ENCODE results near the gene UBTD1.
"Not testable (repeated sequence)": the region's sequence is repeated elsewhere in the genome, so short reads cannot be mapped to it uniquely, and the experiment has no call there.

Gene UBTD1

DNA sequence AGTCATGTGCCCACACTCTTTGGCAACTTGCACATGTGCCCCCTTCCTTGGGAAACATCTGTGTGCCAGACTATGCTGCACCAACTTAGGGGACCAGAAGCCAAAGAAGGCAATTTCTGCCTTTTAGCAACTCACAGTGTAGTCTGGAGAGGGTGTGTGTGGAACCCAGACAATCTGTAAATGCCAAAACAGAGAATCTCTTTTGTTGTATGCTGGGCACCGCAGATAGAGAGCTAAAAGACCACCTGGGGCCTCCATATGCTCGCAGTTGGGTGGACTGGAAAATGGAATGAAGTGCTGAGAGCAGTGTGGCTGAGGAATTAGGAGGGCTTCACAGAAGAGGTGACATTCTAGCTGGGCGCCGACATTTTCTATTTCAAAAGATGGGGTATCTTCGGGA, 26.4 kb downstream of the UBTD1 start:
- no peak for DNase-seq (ENCODE audit: low read depth)
- H3K4me3 ChIP-seq (ENCODE audit: low read depth, low read length) = no peak overlapping the region
- TF ChIP-seq MYC (IDR thresholded peaks at IDR 0.05; ENCODE audit: low read depth, low read length) (no peak), POLR2A (IDR thresholded peaks at IDR 0.05; ENCODE audit: extremely low read depth, insufficient read length) (no peak), MAX (IDR thresholded peaks at IDR 0.05; ENCODE audit: low read depth, low read length) (no peak)
- TF ChIP-seq, protein P1, sequence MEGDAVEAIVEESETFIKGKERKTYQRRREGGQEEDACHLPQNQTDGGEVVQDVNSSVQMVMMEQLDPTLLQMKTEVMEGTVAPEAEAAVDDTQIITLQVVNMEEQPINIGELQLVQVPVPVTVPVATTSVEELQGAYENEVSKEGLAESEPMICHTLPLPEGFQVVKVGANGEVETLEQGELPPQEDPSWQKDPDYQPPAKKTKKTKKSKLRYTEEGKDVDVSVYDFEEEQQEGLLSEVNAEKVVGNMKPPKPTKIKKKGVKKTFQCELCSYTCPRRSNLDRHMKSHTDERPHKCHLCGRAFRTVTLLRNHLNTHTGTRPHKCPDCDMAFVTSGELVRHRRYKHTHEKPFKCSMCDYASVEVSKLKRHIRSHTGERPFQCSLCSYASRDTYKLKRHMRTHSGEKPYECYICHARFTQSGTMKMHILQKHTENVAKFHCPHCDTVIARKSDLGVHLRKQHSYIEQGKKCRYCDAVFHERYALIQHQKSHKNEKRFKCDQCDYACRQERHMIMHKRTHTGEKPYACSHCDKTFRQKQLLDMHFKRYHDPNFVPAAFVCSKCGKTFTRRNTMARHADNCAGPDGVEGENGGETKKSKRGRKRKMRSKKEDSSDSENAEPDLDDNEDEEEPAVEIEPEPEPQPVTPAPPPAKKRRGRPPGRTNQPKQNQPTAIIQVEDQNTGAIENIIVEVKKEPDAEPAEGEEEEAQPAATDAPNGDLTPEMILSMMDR (IDR thresholded peaks at IDR 0.05; ENCODE audit: low read depth, low read length) = no peak

- TF ChIP-seq POLR2A (IDR thresholded peaks at IDR 0.05; ENCODE audit: extremely low read depth, insufficient read length) = no peak
- TF ChIP-seq MYC (IDR thresholded peaks at IDR 0.05; ENCODE audit: low read depth, low read length) = no peak
- TF ChIP-seq MAX (IDR thresholded peaks at IDR 0.05; ENCODE audit: low read depth, low read length) = no peak
- TF ChIP-seq, protein P1 (IDR thresholded peaks at IDR 0.05; ENCODE audit: low read depth, low read length) = no peak
- no peak overlapping the region for H3K4me3 ChIP-seq (ENCODE audit: low read depth, low read length)
- no peak for DNase-seq (ENCODE audit: low read depth)
Measured at GRCh38 chr10:97525683-97526110, 27.0 kb downstream of the UBTD1 start.

DNA sequence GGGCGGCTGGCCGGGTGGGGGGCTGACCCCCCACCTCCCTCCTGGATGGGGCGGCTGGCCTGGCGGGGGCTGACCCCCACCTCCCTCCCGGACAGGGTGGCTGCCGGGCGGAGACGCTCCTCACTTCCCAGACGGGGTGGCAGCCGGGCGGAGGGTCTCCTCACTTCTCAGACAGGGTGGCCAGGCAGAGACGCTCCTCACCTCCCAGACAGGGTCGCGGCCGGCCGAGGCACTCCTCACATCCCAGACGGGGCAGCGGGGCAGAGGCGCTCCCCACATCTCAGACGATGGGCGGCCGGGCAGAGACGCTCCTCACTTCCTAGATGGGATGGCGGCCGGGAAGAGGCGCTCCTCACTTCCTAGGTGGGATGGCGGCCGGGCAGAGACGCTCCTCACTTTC, 30.2 kb downstream of the UBTD1 start:
- not testable (repeated sequence) for DNase-seq (ENCODE audit: low read depth); H3K4me3 ChIP-seq (ENCODE audit: low read depth, low read length)

- DNase-seq (ENCODE audit: low read depth) = no peak
- TF ChIP-seq, protein P1 (IDR thresholded peaks at IDR 0.05; ENCODE audit: low read depth, low read length) = no peak
- TF ChIP-seq MYC (IDR thresholded peaks at IDR 0.05; ENCODE audit: low read depth, low read length) = no peak
- no peak for TF ChIP-seq POLR2A (IDR thresholded peaks at IDR 0.05; ENCODE audit: extremely low read depth, insufficient read length)
- TF ChIP-seq MAX (IDR thresholded peaks at IDR 0.05; ENCODE audit: low read depth, low read length) = no peak
- no peak overlapping the region for H3K4me3 ChIP-seq (ENCODE audit: low read depth, low read length)
Measured at GRCh38 chr10:97529685-97530465, 31.2 kb downstream of the UBTD1 start.

GRCh38 chr10:97531401-97531986, 32.8 kb downstream of the UBTD1 start:
- no peak for TF ChIP-seq POLR2A (IDR thresholded peaks at IDR 0.05; ENCODE audit: extremely low read depth, insufficient read length)
- TF ChIP-seq MYC (IDR thresholded peaks at IDR 0.05; ENCODE audit: low read depth, low read length) = no peak
- TF ChIP-seq MAX (IDR thresholded peaks at IDR 0.05; ENCODE audit: low read depth, low read length) = no peak
- TF ChIP-seq, protein P1 (IDR thresholded peaks at IDR 0.05; ENCODE audit: low read depth, low read length) = no peak
- no peak overlapping the region for H3K4me3 ChIP-seq (ENCODE audit: low read depth, low read length)
- DNase-seq (ENCODE audit: low read depth) = no peak

- no peak overlapping the region for H3K4me3 ChIP-seq (ENCODE audit: low read depth, low read length)
- TF ChIP-seq MAX (IDR thresholded peaks at IDR 0.05; ENCODE audit: low read depth, low read length) (no peak), POLR2A (IDR thresholded peaks at IDR 0.05; ENCODE audit: extremely low read depth, insufficient read length) (no peak), MYC (IDR thresholded peaks at IDR 0.05; ENCODE audit: low read depth, low read length) (no peak)
- TF ChIP-seq, protein P1 (IDR thresholded peaks at IDR 0.05; ENCODE audit: low read depth, low read length) = no peak
- no peak for DNase-seq (ENCODE audit: low read depth)
Measured at GRCh38 chr10:97532935-97533671, 34.4 kb downstream of the UBTD1 start.
